HPDE6-E6E7 (cell line): ENCODE measurements around the gene PPFIA4.

Experiments used
- DNase-seq: peaks from one replicate; pipeline ENCODE4 v3.0.0; 2011; ENCODE audit warnings: missing footprints; ENCODE audit errors: extremely low spot score

Gene PPFIA4

DNA sequence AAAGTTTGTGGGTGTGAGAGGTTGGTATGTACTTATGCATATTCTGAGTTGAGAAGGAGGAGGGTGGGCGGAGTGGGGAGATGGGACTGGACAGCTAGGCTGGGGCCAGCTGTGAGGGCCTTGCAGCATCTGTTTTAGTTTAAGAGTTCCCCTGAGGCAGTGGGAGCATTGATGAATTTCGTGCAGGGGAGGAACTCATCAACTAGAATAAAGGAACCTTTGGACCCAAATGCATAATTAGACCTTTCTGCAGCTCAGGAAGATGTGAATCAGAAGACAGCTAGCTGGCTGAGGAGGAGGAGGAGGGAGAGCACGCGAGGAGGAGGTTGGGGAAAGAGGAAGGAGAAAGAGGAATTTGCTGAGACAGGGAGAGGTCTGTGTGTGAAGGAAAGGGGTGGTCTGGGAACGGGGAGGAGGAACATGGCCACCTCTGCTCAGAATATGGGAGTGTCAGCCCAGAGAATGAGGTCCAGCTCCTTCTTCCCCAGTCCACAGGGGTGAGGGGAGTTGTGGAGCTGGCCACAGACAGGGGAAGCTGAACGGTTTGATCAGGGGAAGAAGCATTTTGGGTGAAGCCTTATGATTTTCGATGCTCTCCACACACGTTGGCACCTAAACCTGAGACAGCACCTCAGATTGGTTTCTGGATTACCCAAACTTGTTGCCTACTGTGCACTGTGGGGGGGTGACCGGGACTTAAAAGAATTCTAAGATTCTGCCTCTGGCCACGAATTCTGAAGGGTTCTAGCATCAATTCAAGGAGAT, 31.8 kb downstream of the PPFIA4 start:
- no peak for DNase-seq

DNA sequence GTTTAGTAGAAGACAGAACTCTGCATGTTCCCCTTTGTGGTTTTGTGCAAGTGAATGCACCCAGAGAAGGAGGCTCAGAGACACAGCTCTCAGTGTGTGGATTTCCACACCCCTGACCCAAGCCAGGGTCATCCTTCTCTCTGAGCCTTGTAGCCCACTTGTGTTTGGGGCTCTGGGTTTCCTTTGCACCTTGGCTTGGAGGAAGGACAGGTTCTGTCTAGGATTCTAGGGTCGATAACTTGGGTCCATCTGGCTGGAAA, 32.3 kb downstream of the PPFIA4 start:
- no peak for DNase-seq

DNA sequence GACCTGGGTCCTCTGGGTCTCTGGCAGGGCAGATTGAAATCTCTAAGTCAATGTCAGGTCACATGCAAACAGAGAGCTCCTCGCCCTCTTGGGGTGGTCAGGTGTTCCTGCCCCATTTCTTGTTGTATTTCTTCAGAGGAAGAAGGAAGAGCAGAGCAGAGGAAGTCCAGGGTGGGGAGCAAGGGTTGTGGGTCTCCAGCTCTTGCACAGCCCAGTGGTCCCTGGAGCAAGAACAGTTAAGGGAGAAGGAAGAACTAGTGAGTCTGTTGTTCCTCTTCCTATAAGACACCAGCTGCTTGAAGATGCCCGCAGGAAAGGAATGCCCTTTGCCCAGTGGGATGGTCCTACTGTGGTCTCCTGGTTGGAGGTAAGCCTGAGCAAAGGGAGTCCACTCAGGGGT, 33.2 kb downstream of the PPFIA4 start:
- no peak for DNase-seq

DNA sequence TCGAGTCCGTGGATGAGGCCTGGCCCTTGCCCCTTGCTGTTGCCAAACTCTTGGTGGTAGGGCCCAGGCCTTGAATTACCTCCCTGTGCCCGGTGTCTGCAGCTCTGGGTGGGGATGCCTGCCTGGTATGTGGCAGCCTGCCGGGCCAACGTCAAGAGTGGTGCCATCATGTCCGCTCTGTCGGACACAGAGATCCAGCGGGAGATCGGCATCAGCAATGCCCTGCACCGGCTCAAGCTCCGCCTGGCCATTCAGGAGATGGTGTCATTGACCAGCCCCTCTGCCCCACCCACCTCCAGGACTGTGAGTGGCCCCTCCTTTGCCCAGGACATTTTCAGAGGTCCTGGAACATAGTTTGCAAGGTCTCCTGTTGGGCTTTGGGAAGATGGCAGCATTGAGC, 33.8 kb downstream of the PPFIA4 start:
- no peak for DNase-seq

DNA sequence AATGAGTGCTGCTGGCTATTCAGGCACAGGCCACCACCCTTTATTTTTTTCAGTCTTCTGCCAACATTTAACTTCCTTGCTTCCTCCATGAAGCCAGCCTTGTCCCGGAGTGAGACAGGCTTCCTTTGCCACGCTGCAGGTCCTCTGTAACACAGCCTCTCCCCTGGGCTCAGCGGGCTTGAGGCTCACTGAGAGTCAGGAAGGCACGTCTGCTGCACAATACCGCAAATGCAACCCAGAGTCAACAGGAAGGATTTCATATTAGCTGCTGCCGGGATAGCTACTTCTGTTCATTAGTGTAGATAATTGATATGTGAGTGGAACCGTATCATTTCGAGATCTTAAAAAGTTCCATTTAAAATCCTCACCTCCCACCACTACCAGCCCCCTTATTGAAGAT, 37.0 kb downstream of the PPFIA4 start:
- DNase-seq = no peak

DNA sequence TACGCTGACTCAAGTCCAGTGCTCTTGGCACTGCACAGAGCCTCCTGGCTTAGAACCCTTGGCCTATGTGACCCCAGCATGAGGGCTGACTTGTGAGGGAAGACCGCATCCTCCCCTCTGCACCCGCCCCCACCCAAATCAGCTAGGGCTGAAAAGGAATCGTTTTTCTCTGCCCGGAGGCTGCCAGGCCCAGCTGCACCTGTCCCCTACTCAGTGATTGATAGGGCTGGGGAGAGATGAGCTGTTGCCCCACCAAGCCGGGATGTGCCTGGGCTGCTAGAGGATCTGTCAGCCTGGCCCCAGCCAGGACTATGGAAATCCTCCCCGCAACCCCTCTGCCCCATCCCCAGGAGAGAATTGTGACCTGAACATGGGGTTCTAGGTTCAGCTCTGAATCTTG, 38.9 kb downstream of the PPFIA4 start:
- DNase-seq = no peak

DNA sequence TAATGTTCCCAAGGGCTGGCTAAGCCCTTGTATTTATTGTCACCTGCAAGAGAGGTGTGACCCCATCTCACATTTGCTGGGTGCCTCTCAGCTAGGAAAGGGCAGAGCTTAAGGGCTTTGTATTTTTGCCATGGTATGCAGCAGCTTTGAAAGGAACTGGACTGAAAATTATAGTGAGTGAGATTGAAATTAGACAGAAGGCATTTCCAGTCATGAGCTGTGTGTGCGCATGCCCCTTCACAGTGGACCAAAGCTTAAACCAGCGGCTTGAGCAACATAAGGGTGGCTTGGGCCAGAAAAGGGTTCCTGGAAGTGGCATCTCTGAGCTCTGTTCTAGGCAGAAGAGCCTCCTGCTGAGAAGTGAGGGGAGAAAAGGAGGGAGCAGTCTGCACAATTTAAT, 39.7 kb downstream of the PPFIA4 start:
- DNase-seq = no peak

DNA sequence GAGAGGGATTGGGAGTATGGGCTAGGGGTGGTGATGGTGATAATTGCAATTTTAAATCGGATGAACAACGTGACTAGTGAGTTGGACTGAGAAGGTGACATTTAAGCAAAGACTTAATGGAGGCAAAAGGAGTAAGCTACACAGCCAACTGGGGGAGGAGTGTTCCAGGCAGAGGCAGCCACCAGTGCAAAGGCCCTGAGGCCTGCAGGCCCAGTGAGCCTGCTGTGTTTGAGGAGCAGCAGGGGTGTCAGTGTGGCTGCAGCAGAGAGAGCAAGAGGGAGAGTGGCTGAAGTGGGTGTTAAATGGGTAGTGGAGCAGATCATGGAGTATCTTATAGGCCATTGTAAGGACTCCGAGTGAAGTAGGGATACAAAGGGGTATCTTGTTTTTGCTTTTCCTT, 40.7 kb downstream of the PPFIA4 start:
- no peak for DNase-seq

DNA sequence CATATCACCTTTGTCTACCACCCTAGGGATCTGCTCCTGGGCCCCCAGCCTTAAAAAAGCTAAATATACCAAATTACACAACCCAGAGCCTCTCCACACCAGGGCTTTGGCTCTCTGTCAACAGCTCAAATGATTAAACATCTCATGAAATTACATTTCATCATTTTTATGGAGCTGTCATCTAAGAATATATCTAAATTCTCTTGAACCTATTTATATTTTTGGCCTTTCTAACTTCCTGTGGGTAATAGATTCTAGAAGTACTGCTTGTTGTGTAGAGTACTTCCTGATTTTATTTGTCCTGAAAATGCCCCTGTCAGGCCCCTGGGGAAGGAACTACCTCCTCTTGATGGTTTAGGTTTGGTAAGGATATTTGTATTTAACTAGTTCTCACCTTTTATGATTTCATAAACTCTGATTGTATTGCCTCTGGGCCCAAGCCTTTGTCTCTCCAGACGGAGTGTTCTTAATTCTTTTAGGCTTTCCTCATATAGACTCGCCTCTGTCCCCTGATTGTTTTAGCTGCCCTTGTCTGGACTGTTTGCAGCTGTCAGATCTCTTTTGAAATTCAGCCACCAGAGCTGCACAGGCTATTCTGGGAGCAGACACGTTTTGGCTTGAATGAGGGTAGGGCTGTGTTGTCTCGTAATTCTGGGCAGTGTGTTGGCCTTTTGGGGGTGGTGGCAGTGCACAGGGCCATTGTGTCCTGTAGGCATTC, 42.9 kb downstream of the PPFIA4 start:
- DNase-seq = no peak

DNA sequence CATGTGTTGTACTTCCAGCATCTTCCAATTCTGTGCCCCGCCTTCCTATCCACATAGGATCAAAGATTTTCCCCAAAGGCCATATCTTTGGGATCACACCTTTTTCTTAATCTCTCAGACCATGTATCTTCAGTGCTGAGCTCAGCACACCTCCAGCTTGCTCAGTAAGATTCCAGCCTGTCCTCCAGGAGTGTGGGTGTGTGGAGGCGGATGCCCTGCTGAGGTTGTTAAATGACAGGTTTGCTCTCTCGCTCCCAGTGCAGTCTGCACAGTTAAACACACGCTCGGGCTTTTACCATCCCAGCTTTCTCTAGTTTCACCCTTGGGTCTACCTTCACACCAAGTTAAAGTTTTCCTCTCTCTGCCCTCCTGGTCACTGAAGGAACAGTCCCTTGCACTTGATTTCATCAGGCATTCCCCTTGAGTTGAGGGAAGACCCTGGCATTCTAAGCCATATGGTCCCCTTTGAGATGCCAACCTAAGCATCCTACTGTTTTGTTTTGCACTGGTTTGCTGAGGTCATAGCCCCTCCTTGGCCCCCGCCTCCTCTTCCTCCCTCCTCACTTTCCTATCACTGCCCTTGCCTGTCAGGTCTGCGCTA, 45.8 kb downstream of the PPFIA4 start:
- DNase-seq = no peak

DNA sequence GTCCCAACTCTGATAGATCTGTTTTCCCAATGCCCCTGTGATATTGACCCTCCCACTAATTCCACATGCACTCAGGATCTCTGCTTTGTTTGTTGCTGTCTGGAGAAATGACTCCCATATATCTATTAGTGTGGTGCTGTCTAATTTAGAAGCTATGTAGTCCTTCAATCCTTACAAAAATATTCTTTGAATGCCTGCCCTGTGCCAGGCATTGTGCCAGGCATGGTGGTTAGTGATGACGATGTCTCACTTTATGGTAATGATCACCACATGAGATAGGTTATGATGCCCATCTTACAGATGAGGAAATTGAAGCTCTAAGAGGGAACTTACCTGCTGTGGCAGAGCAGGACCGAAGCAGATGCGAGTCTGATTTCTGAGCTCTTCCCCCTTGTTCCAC, 46.6 kb downstream of the PPFIA4 start:
- DNase-seq = no peak

DNA sequence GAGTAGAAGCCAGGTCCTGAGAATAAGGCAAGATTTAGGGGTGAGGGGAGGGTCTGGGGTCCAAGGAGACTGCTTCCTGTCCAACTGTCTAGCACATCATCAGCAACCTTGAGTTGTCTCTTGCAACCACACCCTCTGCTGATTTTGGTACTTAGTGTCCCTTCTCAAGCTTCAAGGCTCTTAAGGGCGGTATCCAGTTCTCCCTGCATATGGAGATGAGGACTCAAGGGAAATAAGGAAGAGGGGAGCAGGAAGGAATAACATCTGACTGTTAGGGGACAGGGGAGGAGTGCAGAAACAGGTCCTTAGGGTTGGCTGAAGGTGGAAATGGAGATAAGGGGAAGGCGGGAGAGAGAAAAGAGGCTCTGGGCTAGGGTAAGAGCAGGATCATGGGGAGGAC, 47.2 kb downstream of the PPFIA4 start:
- no peak for DNase-seq

DNA sequence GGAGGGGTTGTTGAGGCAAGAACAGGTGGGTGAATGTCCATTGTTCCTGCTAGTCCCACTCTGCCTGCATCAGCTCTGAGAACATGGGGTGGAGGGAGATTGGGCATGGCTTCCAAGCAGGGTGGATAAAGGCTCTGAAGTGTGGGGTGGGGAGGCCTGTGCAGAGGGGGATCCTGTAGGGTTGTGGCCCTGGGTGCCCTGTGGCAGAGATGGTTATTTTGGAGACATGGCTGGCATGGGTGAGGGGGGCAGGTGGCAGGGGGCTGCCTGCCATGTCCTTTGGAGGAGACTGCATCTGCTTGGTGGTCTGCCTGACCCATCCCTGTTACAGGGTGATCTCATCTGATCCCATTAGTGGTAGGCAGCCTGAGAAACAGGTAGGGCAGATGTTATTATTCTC, 48.3 kb downstream of the PPFIA4 start:
- DNase-seq = no peak

DNA sequence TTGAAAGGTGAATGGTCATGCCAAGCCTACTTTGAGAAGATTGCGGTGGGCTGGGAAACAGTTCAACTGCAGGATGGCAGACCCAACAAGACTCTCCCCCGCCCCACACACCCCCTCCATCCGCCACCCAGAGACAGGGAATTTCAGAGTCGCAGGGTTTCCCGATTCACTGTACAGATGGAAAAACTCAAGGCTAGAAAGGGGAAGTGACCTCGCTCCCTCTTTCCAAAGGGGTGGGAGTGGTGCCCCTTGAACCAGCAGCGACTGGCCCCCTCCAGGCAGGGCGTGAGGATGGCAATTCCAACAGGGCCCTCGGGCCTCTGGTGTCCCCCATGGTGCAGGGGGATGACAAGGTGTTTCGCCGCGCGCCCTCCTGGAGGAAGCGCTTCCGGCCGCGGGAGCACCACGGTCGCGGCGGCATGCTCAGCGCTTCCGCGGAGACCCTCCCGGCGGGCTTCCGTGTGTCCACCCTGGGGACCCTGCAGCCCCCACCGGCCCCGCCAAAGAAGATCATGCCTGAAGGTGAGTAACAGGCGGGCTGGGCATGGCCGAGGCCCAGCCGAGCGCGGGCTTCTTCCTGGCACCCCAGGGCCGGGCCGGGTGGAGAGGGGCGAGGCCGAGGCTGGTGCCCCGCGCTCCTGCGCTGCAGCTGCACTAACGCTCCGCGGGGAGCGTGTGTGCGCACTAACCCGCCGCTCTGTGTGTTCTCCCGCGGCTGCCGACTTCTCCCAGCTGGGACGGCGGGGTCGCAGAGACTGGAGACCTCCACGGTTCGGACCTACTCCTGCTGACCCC, 49.1 kb downstream of the PPFIA4 start:
- no peak for DNase-seq

DNA sequence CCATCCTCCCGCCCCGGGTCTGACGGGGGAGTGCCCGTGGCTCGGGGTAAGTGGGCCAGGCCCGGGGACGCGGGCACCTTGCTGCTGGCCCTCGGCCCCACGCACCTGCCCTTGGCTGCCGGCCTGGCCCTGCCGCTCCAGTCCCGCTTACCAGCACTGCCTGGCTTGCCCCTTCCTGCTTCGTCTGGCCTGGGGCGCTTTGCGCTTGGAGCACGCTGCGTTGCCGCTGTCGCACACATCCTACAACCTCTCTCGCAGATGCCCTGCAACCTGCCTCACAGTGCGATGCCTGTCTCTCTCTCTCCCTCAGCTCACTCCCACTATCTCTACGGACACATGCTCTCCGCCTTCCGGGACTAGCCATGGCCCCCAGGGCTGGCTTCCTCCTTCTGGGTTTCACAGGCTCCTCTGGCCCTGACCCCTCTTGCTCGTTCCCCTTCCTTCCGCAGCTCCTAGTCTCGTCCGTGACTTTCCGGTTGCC, 49.8 kb downstream of the PPFIA4 start:
- no peak for DNase-seq

DNA sequence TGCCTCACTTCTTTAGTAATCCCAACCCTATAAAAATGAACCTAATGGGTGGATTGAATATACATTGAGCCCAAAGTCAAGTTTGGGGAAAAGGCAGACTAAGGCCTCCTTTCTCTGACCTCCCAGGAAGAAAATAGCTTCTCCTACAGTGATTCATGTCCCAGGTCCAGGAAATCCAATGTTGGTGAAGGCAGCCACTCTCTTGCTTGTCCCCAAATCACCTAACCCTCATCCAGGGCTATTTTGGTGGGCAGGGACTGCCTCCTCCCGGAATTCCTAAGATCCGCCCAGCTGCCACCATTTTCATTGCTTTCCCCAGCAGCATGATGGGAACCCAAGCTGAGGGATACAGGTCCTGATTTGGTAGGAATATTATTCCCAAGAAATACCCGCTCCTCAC, 51.1 kb downstream of the PPFIA4 start:
- no peak for DNase-seq

DNA sequence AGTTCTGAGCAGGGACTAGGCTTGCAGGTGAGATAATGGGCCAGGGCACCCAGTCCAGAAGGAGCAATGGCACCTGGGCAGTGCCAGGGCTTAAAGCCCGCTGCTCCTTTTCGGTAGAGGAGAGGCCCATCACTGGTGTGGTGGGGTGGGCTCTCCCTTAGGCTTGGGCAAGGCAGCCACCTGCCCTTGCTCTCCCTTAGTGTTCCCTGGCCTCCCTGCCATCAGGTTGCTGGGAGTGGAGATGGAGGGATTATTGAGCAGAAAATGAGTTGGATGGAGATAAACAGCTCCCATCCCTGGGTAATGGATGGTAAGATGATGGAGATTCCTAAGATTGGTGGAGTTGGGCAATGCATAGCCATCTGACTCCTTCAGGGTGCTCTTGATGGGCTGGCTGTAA, 51.7 kb downstream of the PPFIA4 start:
- no peak for DNase-seq

DNA sequence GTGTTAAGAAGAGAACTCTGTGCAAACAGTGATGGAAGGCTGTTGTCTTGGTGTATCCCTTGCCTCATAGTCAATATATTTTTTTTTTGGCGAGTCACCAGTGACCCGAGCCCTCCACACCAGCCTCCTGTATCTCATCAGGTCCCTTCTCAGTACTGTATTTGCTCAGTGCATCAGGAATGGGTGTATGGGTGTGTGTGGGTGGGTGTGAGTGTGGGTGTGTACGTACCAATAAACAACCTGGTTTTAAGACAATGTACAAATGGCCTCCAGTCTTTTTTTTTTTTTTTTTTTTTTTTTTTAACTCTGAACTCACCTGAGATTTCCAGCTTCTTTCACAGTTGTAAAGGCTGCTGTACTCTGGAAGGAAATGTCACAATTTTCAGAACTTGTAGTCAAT, 52.2 kb downstream of the PPFIA4 start:
- DNase-seq = no peak

DNA sequence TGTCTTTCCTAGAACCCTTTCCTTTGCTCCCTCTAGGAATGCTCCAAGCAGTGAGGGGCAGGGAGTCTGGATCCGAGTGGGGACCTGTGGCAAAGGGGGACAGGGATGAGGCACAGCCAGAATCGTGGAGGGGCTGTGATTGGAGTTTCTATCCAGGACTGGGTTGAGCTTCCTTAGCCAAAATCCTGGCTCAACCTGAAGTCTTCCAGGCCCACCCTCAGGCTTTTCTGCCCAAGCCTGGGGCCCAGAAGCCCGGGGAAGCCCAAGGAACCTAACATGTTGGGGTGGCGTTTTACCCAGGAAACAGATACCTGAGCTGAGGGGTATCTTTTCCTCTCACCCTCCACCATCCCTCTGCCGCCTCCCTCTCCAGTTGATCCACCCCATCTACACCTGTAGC, 54.2 kb downstream of the PPFIA4 start:
- DNase-seq = no peak

DNA sequence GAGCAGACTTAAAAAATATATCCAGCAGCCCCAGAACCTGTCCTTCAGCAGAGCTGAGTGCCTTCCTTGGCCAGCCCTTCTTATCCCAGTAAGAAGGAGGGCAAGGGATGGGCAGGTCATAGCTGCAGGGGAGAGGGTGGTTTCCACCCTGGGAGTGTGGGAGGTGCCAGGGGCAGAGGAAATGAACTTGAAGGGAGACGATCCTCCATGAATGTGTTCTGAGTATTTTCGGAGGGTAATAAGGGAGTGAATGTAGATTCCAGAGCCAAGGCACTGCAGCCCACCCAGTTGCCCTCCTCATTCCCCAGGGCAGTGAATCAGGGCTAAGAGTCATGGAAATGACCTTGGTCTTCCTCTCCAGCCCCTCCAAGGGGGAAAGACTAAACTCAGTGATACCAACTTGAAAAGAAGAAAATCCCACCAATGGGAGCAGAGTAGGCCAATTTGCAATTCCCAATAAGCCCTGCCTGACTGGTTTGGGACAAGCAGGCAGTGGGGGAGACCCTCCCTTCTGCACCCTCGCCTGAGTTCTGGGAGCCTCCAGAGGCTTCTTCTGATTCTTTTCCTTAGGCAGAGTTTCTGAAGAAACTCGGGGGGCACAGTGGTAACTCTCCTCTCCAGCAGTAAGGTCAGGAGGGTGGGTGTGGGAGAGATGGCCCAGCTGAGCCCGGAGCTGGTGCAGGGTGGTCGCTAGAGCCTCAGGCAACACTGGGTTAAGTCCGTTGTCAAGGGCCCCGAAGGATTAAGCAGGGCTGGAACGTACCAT, 55.4 kb downstream of the PPFIA4 start:
- no peak for DNase-seq

DNA sequence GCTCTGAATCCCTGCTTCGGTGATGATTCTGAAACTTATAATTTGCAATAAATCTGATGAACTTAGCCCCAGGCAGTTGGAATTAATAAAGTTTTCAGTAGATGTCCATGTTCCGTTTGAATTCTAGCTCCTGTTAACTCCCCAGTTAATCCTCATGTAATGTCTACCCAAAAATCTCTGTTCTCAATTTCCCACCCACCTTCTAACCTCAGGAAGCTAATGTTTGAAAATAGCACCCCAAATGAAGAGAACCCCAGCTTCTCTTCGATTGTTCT, 55.9 kb downstream of the PPFIA4 start:
- DNase-seq = no peak
